SK-N-SH (cell line): ENCODE data around the gene NOP53. TPM values are rescaled to one million over a fixed set of nuclear protein-coding genes. Genes with fewer than 3 reads are reported as not detected.

Experiments used
- CTCF ChIA-PET: fragments of 300-600, 350-600 bp; formaldehyde crosslinking; extraction: SDS; loops from one replicate; lab custom pipeline; 2021; lab: Yijun Ruan, JAX
- POLR2A ChIA-PET: fragments of 350-600 bp; sonication (Branson Sonifier 250); formaldehyde crosslinking; extraction: SDS; loops from one replicate; lab custom pipeline; 2020; ENCODE audit warnings: antibody characterized with exemption, inconsistent platforms; lab: Yijun Ruan, JAX
- DNase-seq: peaks from one replicate; pipeline ENCODE4 v3.0.0; 2012
- H2AFZ ChIP-seq: fragments of 200-600 bp; sonication (generic); 2 replicates; pipeline ENCODE4 v1.8.1; 2016; ENCODE audit warnings: antibody characterized with exemption, mild to moderate bottlenecking, low read depth
- H3F3A ChIP-seq: fragments of 200-600 bp; sonication (generic); replicated peaks from 2 replicates; pipeline ENCODE3; 2016; ENCODE audit warnings: antibody characterized with exemption, mild to moderate bottlenecking; ENCODE audit not compliant: insufficient read depth
- H3K27ac ChIP-seq, 2 experiments: fragments of 200-500 bp in 1 of 2; fragments of 200-600 bp in 1 of 2; sonication (Bioruptor generic) in 1 of 2; sonication (generic), shearing (Covaris generic) in 1 of 2; 2 replicates each; pipeline versions ENCODE4 v1.5.1 to v1.6.1; 2014 to 2016; ENCODE audit warnings: low read depth in 2 of 2, inconsistent platforms in 1 of 2, low read length in 1 of 2, mild to moderate bottlenecking in 1 of 2, mixed read lengths in 1 of 2
- H3K27me3 ChIP-seq: fragments of 200-600 bp; sonication (generic), shearing (Covaris generic); 2 replicates; pipeline ENCODE4 v1.6.1; 2016; ENCODE audit warnings: mixed run types; ENCODE audit not compliant: insufficient read depth
- H3K36me3 ChIP-seq, 2 experiments: fragments of 200-500 bp in 1 of 2; fragments of 200-600 bp in 1 of 2; sonication (Bioruptor generic) in 1 of 2; sonication (generic) in 1 of 2; replicated peaks in 1 of 2; 2 replicates each; pipeline versions ENCODE3 to v1.5.1; 2014 to 2016; ENCODE audit warnings: low read length in 1 of 2, mild to moderate bottlenecking in 1 of 2; ENCODE audit not compliant: insufficient read depth in 2 of 2, control insufficient read depth in 1 of 2
- H3K4me1 ChIP-seq, 2 experiments: fragments of 200-500 bp in 1 of 2; fragments of 200-600 bp in 1 of 2; sonication (Bioruptor generic) in 1 of 2; sonication (generic), shearing (Covaris generic) in 1 of 2; 2 replicates each; pipeline versions ENCODE4 v1.5.1 to v1.6.1; 2014 to 2016; ENCODE audit warnings: low read depth in 1 of 2, low read length in 1 of 2, mixed run types in 1 of 2; ENCODE audit not compliant: insufficient read depth in 2 of 2, control insufficient read depth in 1 of 2
- H3K4me2 ChIP-seq: fragments of 200-600 bp; sonication (generic), shearing (Covaris generic); 2 replicates; pipeline ENCODE4 v1.6.1; 2017; ENCODE audit warnings: mixed run types
- H3K4me3 ChIP-seq, 2 experiments: fragments of 200-500 bp in 1 of 2; fragments of 200-600 bp in 1 of 2; sonication (Bioruptor generic) in 1 of 2; sonication (generic), shearing (Covaris generic) in 1 of 2; 2 replicates each; pipeline versions ENCODE4 v1.5.1 to v1.8.1; 2014 to 2016; ENCODE audit warnings: low read depth in 2 of 2, inconsistent platforms in 1 of 2, low read length in 1 of 2, mild to moderate bottlenecking in 1 of 2, mixed read lengths in 1 of 2, moderate library complexity in 1 of 2
- H3K79me2 ChIP-seq: fragments of 200-600 bp; sonication (generic); 2 replicates; pipeline ENCODE4 v1.8.1; 2017; ENCODE audit warnings: mild to moderate bottlenecking; ENCODE audit not compliant: insufficient read depth
- H3K9ac ChIP-seq: fragments of 200-600 bp; sonication (generic); 2 replicates; pipeline ENCODE4 v1.6.1; 2017; ENCODE audit warnings: mixed run types
- H3K9me2 ChIP-seq: fragments of 200-600 bp; sonication (generic); 2 replicates; pipeline ENCODE4 v1.6.1; 2017; ENCODE audit warnings: mixed run types
- H3K9me3 ChIP-seq: fragments of 200-600 bp; sonication (generic); 2 replicates; pipeline ENCODE4 v1.6.1; 2017; ENCODE audit warnings: mixed run types, mild to moderate bottlenecking, moderate library complexity
- H4K20me1 ChIP-seq: fragments of 200-600 bp; sonication (generic); 2 replicates; pipeline ENCODE4 v1.6.1; 2017; ENCODE audit warnings: mild to moderate bottlenecking, mixed run types; ENCODE audit not compliant: insufficient read depth
- CTCF ChIP-seq: fragments of 200-600 bp; sonication (generic); IDR thresholded peaks from 2 replicates; pipeline ENCODE4 v1.6.1; 2017; ENCODE audit warnings: antibody characterized with exemption, mild to moderate bottlenecking, moderate library complexity
- EP300 ChIP-seq, 2 experiments: IDR thresholded peaks; 2 replicates each; pipeline versions ENCODE4 v1.4.0 to v1.6.1; 2012; ENCODE audit warnings: borderline replicate concordance in 1 of 2, low read depth in 1 of 2, low read length in 1 of 2
- MEF2A ChIP-seq: IDR thresholded peaks from 2 replicates; pipeline ENCODE4 v1.4.0; 2012; ENCODE audit warnings: low read depth, borderline replicate concordance
- NFIC ChIP-seq: IDR thresholded peaks from 2 replicates; pipeline ENCODE4 v1.4.0; 2012; ENCODE audit warnings: borderline replicate concordance
- NRF1 ChIP-seq: IDR thresholded peaks from 2 replicates; pipeline ENCODE4 v1.6.1; 2012; ENCODE audit warnings: low read depth, mild to moderate bottlenecking, low read length
- PBX3 ChIP-seq: IDR thresholded peaks from 2 replicates; pipeline ENCODE4; 2012
- RAD21 ChIP-seq: IDR thresholded peaks from 2 replicates; pipeline ENCODE4 v1.6.1; 2012; ENCODE audit warnings: mild to moderate bottlenecking, low read length
- RCOR1 ChIP-seq: fragments of 150-350 bp; IDR thresholded peaks from 2 replicates; pipeline ENCODE4 v1.6.1; 2017; ENCODE audit warnings: antibody characterized with exemption, low read length
- RFX5 ChIP-seq: IDR thresholded peaks from 2 replicates; pipeline ENCODE4 v1.6.1; 2012; ENCODE audit warnings: mild to moderate bottlenecking, improper control_type of control experiment, low read length
- SMC3 ChIP-seq: IDR thresholded peaks from 2 replicates; pipeline ENCODE4 v1.6.1; 2012; ENCODE audit warnings: low read depth, low read length, improper control_type of control experiment
- TAF1 ChIP-seq: IDR thresholded peaks from 2 replicates; pipeline ENCODE4 v1.6.1; 2012; ENCODE audit warnings: low read depth, mild to moderate bottlenecking, low read length, moderate library complexity, borderline replicate concordance
- TCF12 ChIP-seq: IDR thresholded peaks from 2 replicates; pipeline ENCODE4 v1.4.0; 2012
- USF1 ChIP-seq: IDR thresholded peaks from 2 replicates; pipeline ENCODE4 v1.4.0; 2012; ENCODE audit warnings: low read depth, borderline replicate concordance
- WGBS: methylation state at CpG from one replicate; pipeline ENCODE4 v1.1.6; 2017; ENCODE audit warnings: low lambda C conversion rate; 5-methylcytosine and 5-hydroxymethylcytosine counted together
- polyA plus RNA-seq, 3 experiments: library from polyadenylated mRNA; depleted of rRNA; stranded (reverse); fragments of >200 nt; gene quantifications; 2 replicates each; pipeline ENCODE4 v1.2.3, GENCODE V29; 2012

Gene NOP53
- polyA plus RNA-seq, 1 of the 3 experiments (the other 2 are of a cell fraction): 275 TPM

DNA sequence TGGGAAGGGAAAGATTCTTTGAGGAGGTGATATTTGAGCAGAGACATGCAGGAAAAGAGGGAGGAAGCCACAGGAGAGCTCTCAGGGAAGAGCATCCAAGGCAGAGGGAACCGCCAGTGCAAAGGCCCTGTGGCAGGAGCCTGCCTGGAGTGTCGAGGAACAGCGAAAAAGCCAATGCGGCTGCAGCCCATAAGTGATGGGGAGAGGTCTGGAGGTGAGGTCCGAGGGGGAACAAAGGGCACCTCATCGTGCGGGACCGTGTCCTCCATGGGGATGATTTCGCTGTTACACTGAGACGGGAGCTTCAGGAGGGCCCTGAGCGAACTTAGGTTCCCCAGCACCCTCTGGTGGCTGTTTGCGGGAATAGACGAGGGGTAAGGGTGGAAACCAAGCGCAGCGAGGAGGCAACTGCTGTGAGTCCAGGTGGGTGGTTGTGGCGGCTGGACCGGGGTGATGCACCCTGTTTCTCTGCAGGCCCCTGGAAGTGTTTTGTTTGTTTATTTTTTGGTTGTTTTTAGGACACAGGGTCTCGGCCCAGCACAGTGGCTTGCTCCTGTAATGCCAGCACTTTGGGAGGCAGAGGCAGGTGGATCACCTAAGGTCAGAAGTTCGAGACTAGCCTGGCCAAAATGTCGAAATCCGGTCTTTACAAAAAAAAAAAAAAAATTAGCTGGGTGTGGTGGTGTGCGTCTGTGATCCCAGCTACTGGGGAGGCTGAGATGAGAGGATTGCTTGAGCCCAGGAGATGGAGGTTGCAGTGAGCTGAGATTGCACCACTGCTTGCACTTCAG is 38.0 kb upstream of the NOP53 start:
- CTCF ChIA-PET: interaction anchor here (0.6 to 23.1 kb wide), 32 partner anchors 7 to 411 kb away, joined by 3 to 475 read pairs (median 4); partner anchors contain the start of genes EHD2, NAPA and NOP53
- WGBS: 26% methylated on average over 20 of the region's 22 CpGs
- Histone ChIP-seq H3K79me2 (no peaks in the 10 kb centered on the region), H3K9me3 (no peaks in the 10 kb centered on the region), H2AFZ (no peak overlapping the region), H3K27me3 (no peaks in the 10 kb centered on the region), H4K20me1 (no peaks in the 10 kb centered on the region), H3K36me3 (peaks cover 3 to 10% of the 10 kb centered on the region in 2 experiments), H3K9ac (no peak overlapping the region), H3K4me3 (no peak overlapping the region; a peak in 1 of 4 replicates), H3K4me1 (no peaks in the 10 kb centered on the region)
- DNase-seq: peak; percentile 84
- POLR2A ChIA-PET: interaction anchor here (1.0 kb wide), 1 partner anchor 97 kb away, joined by 3 read pairs; no protein-coding TSS in a partner anchor
- no peak for TF ChIP-seq PBX3
- TF ChIP-seq RCOR1: peak; percentile 43; the same call in 1 of the 2 replicates
- peak; percentile 77 for TF ChIP-seq SMC3
- TF ChIP-seq TCF12: no peak
- no peak for TF ChIP-seq USF1
- TF ChIP-seq NRF1: no peak
- peak; percentile 78 for TF ChIP-seq RAD21
- TF ChIP-seq NFIC: no peak
- no peak for TF ChIP-seq MEF2A
- TF ChIP-seq CTCF: peak; percentile 75
- TF ChIP-seq RFX5: no peak
- TF ChIP-seq, all 33 proteins: peak for 4
- H3K9me2 ChIP-seq: no peaks in the 10 kb centered on the region
- H3K4me2 ChIP-seq: no peak overlapping the region
- H3K27ac ChIP-seq: no peak overlapping the region
- peaks cover 10% of the 10 kb centered on the region for H3F3A ChIP-seq

DNA sequence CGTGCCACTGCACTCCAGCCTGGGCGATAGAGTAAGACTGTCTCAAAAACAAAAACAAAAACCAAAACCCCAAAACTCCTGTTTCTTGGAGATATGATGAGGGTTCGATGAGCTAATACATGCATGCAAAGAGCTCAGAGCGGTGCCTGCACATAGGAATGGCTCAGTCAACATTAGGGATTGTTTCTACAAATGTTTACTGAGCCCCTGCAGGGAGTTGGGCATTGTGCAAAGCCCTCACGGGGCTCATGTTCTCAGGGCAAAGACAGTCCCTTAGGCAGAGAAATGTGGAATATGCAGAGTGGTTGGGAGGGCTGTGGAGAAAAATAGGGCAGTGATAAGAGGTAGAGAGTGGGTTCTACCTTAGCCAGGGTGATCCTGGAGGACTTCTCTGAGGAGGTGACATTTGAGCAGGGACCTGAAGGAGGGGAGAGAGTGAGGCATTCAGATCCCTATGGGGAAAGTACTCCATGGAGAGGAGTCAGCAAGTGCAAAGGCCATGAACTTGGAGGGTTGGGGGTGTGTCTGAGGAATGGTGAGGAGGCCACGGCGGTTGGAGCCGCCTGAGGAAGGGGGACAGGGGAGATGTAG is 33.6 kb upstream of the NOP53 start:
- Histone ChIP-seq H3K4me1 (no peaks in the 10 kb centered on the region), H3F3A (no peaks in the 10 kb centered on the region), H3K9me3 (no peaks in the 10 kb centered on the region), H3K4me3 (no peak overlapping the region), H3K27me3 (no peaks in the 10 kb centered on the region), H2AFZ (no peak overlapping the region), H3K27ac (no peak overlapping the region), H3K36me3 (peaks cover 0 to 16% of the 10 kb centered on the region in 2 experiments), H3K79me2 (peaks cover 39% of the 10 kb centered on the region), H4K20me1 (peaks cover 7% of the 10 kb centered on the region; the same call in 1 of the 2 replicates), H3K9me2 (no peaks in the 10 kb centered on the region), H3K4me2 (no peak overlapping the region), H3K9ac (no peak overlapping the region)
- no peak for TF ChIP-seq TAF1
- no peak for TF ChIP-seq EP300 (IDR thresholded peaks at IDR 0.05; ENCODE audit: borderline replicate concordance in 1 of 2, low read depth in 1 of 2, low read length in 1 of 2)
- no peak for TF ChIP-seq MEF2A
- no peak for DNase-seq
- WGBS: 82% methylated on average over 8 of the region's 8 CpGs
- ChIA-PET POLR2A (no interaction called here), CTCF (interaction anchor here (0.7 to 23.1 kb wide), 8 partner anchors 7 to 284 kb away, joined by 3 to 475 read pairs (median 23); partner anchors contain the start of gene NOP53)
